Gastroesophageal sphincter (tissue), 4 donors: ENCODE measurements around the gene RNF145. TPM values are rescaled to one million over a fixed set of nuclear protein-coding genes. Genes with fewer than 3 reads are reported as not detected.
"Not testable (repeated sequence)": the region's sequence is repeated elsewhere in the genome, so short reads cannot be mapped to it uniquely, and the experiment has no call there.

Experiments
- ATAC-seq: fragments of 150-250 bp; one replicate; pipeline ENCODE4 v1.9.1; 2016; ENCODE audit warnings: mild to moderate bottlenecking, moderate library complexity
- H3K27ac ChIP-seq, 4 donors: fragments of 200-600 bp; sonication (generic) in 3 of 4; 1 replicate in 3 of 4; 2 replicates in 1 of 4; pipeline ENCODE4 v1.5.1; 2016 to 2019
- H3K27me3 ChIP-seq: fragments of 200-600 bp; sonication (generic); one replicate; pipeline ENCODE4 v1.5.1; 2019
- H3K36me3 ChIP-seq, 2 donors: fragments of 200-600 bp; sonication (generic); one replicate each; pipeline ENCODE4 v1.5.1; 2019; ENCODE audit warnings: control low read depth in 1 of 2
- H3K4me1 ChIP-seq, 3 donors: fragments of 200-600 bp; sonication (generic); 1 replicate in 2 of 3; 2 replicates in 1 of 3; pipeline ENCODE4 v1.5.1; 2016 to 2019; ENCODE audit warnings: control low read depth in 2 of 3
- H3K4me3 ChIP-seq, 2 donors: fragments of 200-600 bp; sonication (generic); one replicate each; pipeline ENCODE4 v1.5.1; 2019; ENCODE audit warnings: mild to moderate bottlenecking in 1 of 2, moderate library complexity in 1 of 2
- H3K9me3 ChIP-seq, 3 donors: fragments of 200-600 bp; sonication (generic); one replicate each; pipeline ENCODE4 v1.5.1; 2017 to 2019; ENCODE audit warnings: control low read depth in 2 of 3
- CTCF ChIP-seq, 4 experiments: fragments of 200-600 bp in 2 of 4; fragments of 450-650 bp in 2 of 4; sonication (generic) in 1 of 4; IDR thresholded peaks; one replicate each; pipeline ENCODE4 v1.5.1; 2017 to 2019; ENCODE audit warnings: antibody characterized with exemption in 4 of 4, mild to moderate bottlenecking in 2 of 4, moderate library complexity in 2 of 4
- EP300 ChIP-seq: sonication (generic); formaldehyde crosslinking; IDR thresholded peaks from one replicate; pipeline ENCODE4 v1.6.1; 2017; ENCODE audit warnings: antibody characterized with exemption, mild to moderate bottlenecking
- POLR2A ChIP-seq, 2 donors: fragments of 450-650 bp; IDR thresholded peaks; one replicate each; pipeline ENCODE4 v1.6.1; 2017; ENCODE audit warnings: antibody characterized with exemption in 2 of 2, mild to moderate bottlenecking in 2 of 2, moderate library complexity in 1 of 2
- POLR2AphosphoS5 ChIP-seq: sonication (generic); formaldehyde crosslinking; IDR thresholded peaks from one replicate; pipeline ENCODE4 v1.6.1; 2017; ENCODE audit warnings: antibody characterized with exemption
- WGBS, 2 donors: methylation state at CpG; one replicate each; pipeline ENCODE4 v1.1.5; 2018; ENCODE audit warnings: low coverage in 1 of 2; 5-methylcytosine and 5-hydroxymethylcytosine counted together
- small RNA-seq, 4 donors: library from RNA; depleted of rRNA; stranded (forward); fragments of <200 nt; gene quantifications; one replicate each; pipeline ENCODE3, GENCODE V24; 2016
- total RNA-seq, 4 donors: library from RNA; depleted of rRNA; stranded (reverse); fragments of >200 nt; gene quantifications; one replicate each; pipeline ENCODE4 v1.1.0, GENCODE V29; 2016

RNF145 gene
- total RNA-seq, 4 donors from 2014 or later: 39.3 to 89.4 (median 68.7) TPM

GRCh38 chr5:159120446-159120845 lies 88.9 kb downstream of the RNF145 start:
- no peak overlapping the region for H3K27ac ChIP-seq
- 71 to 79% methylated on average over 2 to 4 of the region's 4 CpGs for WGBS, 2 donors
- no peak for TF ChIP-seq POLR2AphosphoS5
- no peak for TF ChIP-seq CTCF (IDR thresholded peaks at IDR 0.05)
- TF ChIP-seq EP300: no peak
- no peak for TF ChIP-seq POLR2A (IDR thresholded peaks at IDR 0.05)
- H3K4me3 ChIP-seq: no peak overlapping the region
- ATAC-seq: no peak
- peaks cover 0 to 8% (median 0%) of the 10 kb centered on the region in 3 donors for H3K9me3 ChIP-seq
- H3K36me3 ChIP-seq: no peaks in the 10 kb centered on the region
- no peaks in the 10 kb centered on the region for H3K4me1 ChIP-seq
- H3K27me3 ChIP-seq: no peaks in the 10 kb centered on the region

- H3K4me3 ChIP-seq, ATAC-seq, H3K27ac ChIP-seq, H3K4me1 ChIP-seq, H3K27me3 ChIP-seq, H3K9me3 ChIP-seq, H3K36me3 ChIP-seq: not testable (repeated sequence)
- WGBS, 2 donors: 0 to 75% methylated on average over 1 to 4 of the region's 4 CpGs
Measured at GRCh38 chr5:159119842-159120241, 89.5 kb downstream of the RNF145 start.

DNA sequence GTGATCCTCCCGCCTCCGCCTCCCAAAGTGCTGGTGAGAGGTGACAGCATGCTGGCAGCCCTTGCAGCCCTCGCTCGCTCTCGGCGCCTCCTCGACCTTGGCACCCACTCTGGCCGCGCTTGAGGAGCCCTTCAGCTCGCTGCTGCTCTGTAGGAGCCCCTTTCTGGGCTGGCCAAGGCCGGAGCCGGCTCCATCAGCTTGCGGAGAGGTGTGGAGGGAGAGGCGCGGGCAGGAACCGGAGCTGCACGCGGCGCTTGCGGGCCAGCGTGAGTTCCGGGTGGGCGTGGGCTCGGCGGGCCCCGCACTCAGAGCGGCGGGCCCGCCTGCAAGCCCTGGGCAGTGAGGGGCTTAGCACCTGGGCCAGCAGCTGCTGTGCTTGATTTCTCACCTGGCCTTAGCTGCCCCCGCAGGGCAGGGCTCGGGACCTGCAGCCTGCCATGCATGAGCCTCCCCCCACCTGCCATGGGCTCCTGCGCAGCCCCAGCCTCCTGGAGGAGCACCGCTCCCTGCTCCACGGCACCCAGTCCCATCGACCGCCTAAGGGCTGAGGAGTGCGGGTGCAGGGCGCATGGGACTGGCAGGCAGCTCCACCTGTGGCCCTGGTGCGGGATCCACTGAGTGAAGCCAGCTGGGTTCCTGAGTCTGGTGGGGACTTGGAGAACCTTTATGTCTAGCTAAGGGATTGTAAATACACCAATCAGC lies 90.2 kb downstream of the RNF145 start:
- H3K36me3 ChIP-seq, H3K4me3 ChIP-seq, H3K4me1 ChIP-seq, H3K27ac ChIP-seq, H3K9me3 ChIP-seq, H3K27me3 ChIP-seq, ATAC-seq: not testable (repeated sequence)
- 100% methylated on average over 1 of the region's 39 CpGs; no CpG with 5 or more reads in 1 of the 2 donors for WGBS, 2 donors

- no peak overlapping the region for H3K4me3 ChIP-seq
- H3K9me3 ChIP-seq: no peaks in the 10 kb centered on the region
- peaks cover 39% of the 10 kb centered on the region for H3K27me3 ChIP-seq
- ATAC-seq: no peak
- no peak for TF ChIP-seq POLR2A (IDR thresholded peaks at IDR 0.05)
- TF ChIP-seq EP300: no peak
- TF ChIP-seq POLR2AphosphoS5: no peak
- no peak for TF ChIP-seq CTCF (IDR thresholded peaks at IDR 0.05)
- no peaks in the 10 kb centered on the region for H3K4me1 ChIP-seq
- H3K27ac ChIP-seq: no peak overlapping the region
- H3K36me3 ChIP-seq: no peaks in the 10 kb centered on the region
Measured at GRCh38 chr5:159113405-159113804, 95.9 kb downstream of the RNF145 start.

DNA sequence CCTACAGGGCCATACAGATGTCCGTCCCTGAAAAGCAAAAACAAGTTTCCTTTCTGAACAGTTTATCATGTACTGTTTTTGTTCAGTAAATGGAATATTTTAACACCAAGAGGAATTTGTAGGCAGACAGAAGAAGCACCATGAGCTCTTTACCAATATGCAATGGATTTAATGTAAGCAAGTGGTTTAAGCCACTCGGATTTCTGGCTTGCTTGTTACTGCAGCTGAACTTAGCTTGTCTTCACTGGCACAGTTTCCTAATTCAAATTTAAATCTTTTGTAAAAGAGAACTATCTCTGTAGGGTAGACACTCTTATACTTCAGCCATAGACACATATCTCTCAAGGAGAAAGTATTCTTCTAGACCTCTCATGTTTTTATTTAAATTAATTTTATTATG lies 96.9 kb downstream of the RNF145 start:
- Histone ChIP-seq H3K4me1 (no peaks in the 10 kb centered on the region), H3K9me3 (no peaks in the 10 kb centered on the region), H3K27ac (no peak overlapping the region), H3K36me3 (no peaks in the 10 kb centered on the region), H3K27me3 (peaks cover 48% of the 10 kb centered on the region), H3K4me3 (no peak overlapping the region)
- TF ChIP-seq EP300: no peak
- TF ChIP-seq POLR2A (IDR thresholded peaks at IDR 0.05): no peak
- no peak for TF ChIP-seq CTCF (IDR thresholded peaks at IDR 0.05)
- no peak for TF ChIP-seq POLR2AphosphoS5
- 96% methylated on average over 2 of the region's 2 CpGs for WGBS, 2 donors
- ATAC-seq: no peak

Small RNA genes within 50 kb of the gene (small RNA-seq; reads per million reads assigned to genes)
- 0 reads per million in 4 donors for gene RF00263

Other genes starting within 250 kb of the RNF145 start
- gene EBF1, start 109.6 kb downstream of the RNF145 start, total RNA-seq: 10 to 100 TPM; 16.8 to 28.5 (median 24.3) TPM
- gene UBLCP1, start 53.7 kb upstream of the RNF145 start, total RNA-seq: 10 to 100 TPM; 24.1 to 29.3 (median 26.0) TPM
- gene IL12B, start 120.9 kb upstream of the RNF145 start, total RNA-seq: not detected